Astrocyte (in vitro differentiated cells and primary cell): ENCODE results near the gene MTCH2. TPM values are rescaled to one million over a fixed set of nuclear protein-coding genes. Genes with fewer than 3 reads are reported as not detected.
A peak's percentile ranks its signal among the peaks of the same experiment; 100 is the strongest.

ENCODE experiments used
- DNase-seq: peaks from one replicate; pipeline ENCODE4 v3.0.0-alpha.2; 2010; ENCODE audit warnings: low read depth
- FAIRE-seq: peaks from 2 replicates; lab custom pipeline; 2011; peaks lifted over from hg19 to GRCh38; lab: Jason Lieb, UNC
- H2AFZ ChIP-seq: 2 replicates; pipeline ENCODE4 v1.6.0; 2012; ENCODE audit warnings: low read depth, low read length, inconsistent platforms
- H3K27ac ChIP-seq: 2 replicates; pipeline ENCODE4 v1.5.1; 2011; ENCODE audit warnings: low read depth, low read length, inconsistent platforms
- H3K27me3 ChIP-seq: 2 replicates; pipeline ENCODE4 v1.6.0; 2011; ENCODE audit warnings: low read length, inconsistent platforms; ENCODE audit not compliant: insufficient read depth
- H3K36me3 ChIP-seq: 2 replicates; pipeline ENCODE4 v1.5.1; 2011; ENCODE audit warnings: low read length, inconsistent platforms; ENCODE audit not compliant: insufficient read depth
- H3K4me1 ChIP-seq: 2 replicates; pipeline ENCODE4 v1.5.1; 2011; ENCODE audit warnings: low read length, inconsistent platforms; ENCODE audit not compliant: insufficient read depth
- H3K4me2 ChIP-seq: 2 replicates; pipeline ENCODE4 v1.6.0; 2012; ENCODE audit warnings: low read length, inconsistent platforms
- H3K4me3 ChIP-seq: 2 replicates; pipeline ENCODE4 v1.5.1; 2011; ENCODE audit warnings: low read depth, mild to moderate bottlenecking, low read length, inconsistent platforms; ENCODE audit not compliant: insufficient read depth
- H3K79me2 ChIP-seq: 2 replicates; pipeline ENCODE4 v1.6.0; 2012; ENCODE audit warnings: mild to moderate bottlenecking, low read length, inconsistent platforms; ENCODE audit not compliant: insufficient read depth
- H3K9ac ChIP-seq: 2 replicates; pipeline ENCODE4 v1.6.0; 2012; ENCODE audit warnings: mild to moderate bottlenecking, low read length, inconsistent platforms
- H3K9me3 ChIP-seq: 2 replicates; pipeline ENCODE4 v1.5.1; 2012; ENCODE audit warnings: low read depth, mild to moderate bottlenecking, low read length, inconsistent platforms; ENCODE audit not compliant: insufficient read depth
- H4K20me1 ChIP-seq: 2 replicates; pipeline ENCODE4 v1.6.0; 2012; ENCODE audit warnings: low read length, inconsistent platforms; ENCODE audit not compliant: insufficient read depth
- H3K27ac Mint-ChIP-seq: one replicate; pipeline ENCODE4 v1.8.0; 2021; ENCODE audit warnings: mild to moderate bottlenecking, mixed read lengths; ENCODE audit not compliant: unreplicated experiment
- H3K27me3 Mint-ChIP-seq: one replicate; pipeline ENCODE4 v1.8.0; 2021; ENCODE audit warnings: low read depth, mixed read lengths; ENCODE audit not compliant: unreplicated experiment
- H3K36me3 Mint-ChIP-seq: one replicate; pipeline ENCODE4 v1.8.0; 2021; ENCODE audit warnings: low read depth, mixed read lengths; ENCODE audit not compliant: unreplicated experiment
- H3K4me1 Mint-ChIP-seq: one replicate; pipeline ENCODE4 v1.8.0; 2021; ENCODE audit warnings: low read depth, mixed read lengths; ENCODE audit not compliant: unreplicated experiment
- H3K4me3 Mint-ChIP-seq: one replicate; pipeline ENCODE4 v1.8.0; 2021; ENCODE audit warnings: mild to moderate bottlenecking, moderate library complexity, mixed read lengths; ENCODE audit not compliant: unreplicated experiment
- H3K9me3 Mint-ChIP-seq: one replicate; pipeline ENCODE4 v1.8.0; 2021; ENCODE audit warnings: mild to moderate bottlenecking, mixed read lengths; ENCODE audit not compliant: unreplicated experiment
- CTCF ChIP-seq: IDR thresholded peaks from 2 replicates; pipeline ENCODE4 v1.5.1; 2011; ENCODE audit warnings: low read depth, mild to moderate bottlenecking, inconsistent platforms, low read length, moderate library complexity; ENCODE audit not compliant: insufficient read depth
- EZH2 ChIP-seq: IDR thresholded peaks from 2 replicates; pipeline ENCODE4 v1.6.1; 2012; ENCODE audit warnings: mild to moderate bottlenecking, low read length, inconsistent platforms; ENCODE audit not compliant: insufficient read depth
- total RNA-seq: library from RNA; stranded (reverse); gene quantifications from 2 replicates; pipeline ENCODE4 v1.2.1, GENCODE V29; 2021

MTCH2 gene
- total RNA-seq, 1 donor from 2014 or later, result 103 TPM

- Histone ChIP-seq H2AFZ (no peak overlapping the region), H3K4me1 (peaks cover 10% of the 10 kb centered on the region), H3K4me2 (no peak overlapping the region), H4K20me1 (peaks cover 7% of the 10 kb centered on the region), H3K4me3 (no peak overlapping the region), H3K27ac (no peak overlapping the region), H3K9me3 (no peaks in the 10 kb centered on the region), H3K79me2 (no peaks in the 10 kb centered on the region), H3K9ac (no peak overlapping the region), H3K36me3 (peaks cover 40% of the 10 kb centered on the region), H3K27me3 (no peaks in the 10 kb centered on the region)
- TF ChIP-seq EZH2, result no peak
- peaks cover 4% of the 10 kb centered on the region for H3K36me3 Mint-ChIP-seq
- no peaks in the 10 kb centered on the region for H3K4me1 Mint-ChIP-seq
- H3K27ac Mint-ChIP-seq, result no peak overlapping the region
- no peak overlapping the region for H3K4me3 Mint-ChIP-seq
- no peak for DNase-seq
- H3K27me3 Mint-ChIP-seq, result no peaks in the 10 kb centered on the region
- FAIRE-seq, result no peak
- no peaks in the 10 kb centered on the region for H3K9me3 Mint-ChIP-seq
These were observed 21.5 kb downstream of the MTCH2 start for GRCh38 chr11:47620836-47621378.

- H3K79me2 ChIP-seq, result no peaks in the 10 kb centered on the region
- FAIRE-seq (no peak), DNase-seq (peak; percentile 68)
- no peaks in the 10 kb centered on the region for H3K36me3 Mint-ChIP-seq
- H3K27ac ChIP-seq, result peak overlapping the region; percentile 37
- no peak overlapping the region for H3K4me3 ChIP-seq
- H3K9me3 ChIP-seq, result no peaks in the 10 kb centered on the region
- H3K36me3 ChIP-seq, result peaks cover 21% of the 10 kb centered on the region
- H3K4me2 ChIP-seq, result peak overlapping the region; percentile 50
- H3K27ac Mint-ChIP-seq, result peak overlapping the region; percentile 67
- no peaks in the 10 kb centered on the region for H3K9me3 Mint-ChIP-seq
- H3K4me1 ChIP-seq, result peaks cover 10% of the 10 kb centered on the region
- H3K27me3 ChIP-seq, result no peaks in the 10 kb centered on the region
- H4K20me1 ChIP-seq, result peaks cover 7% of the 10 kb centered on the region
- H3K4me1 Mint-ChIP-seq, result no peaks in the 10 kb centered on the region
- H3K9ac ChIP-seq, result peak overlapping the region; percentile 38
- no peak overlapping the region for H2AFZ ChIP-seq
- H3K27me3 Mint-ChIP-seq, result no peaks in the 10 kb centered on the region
- H3K4me3 Mint-ChIP-seq, result no peak overlapping the region
- TF ChIP-seq CTCF (no peak), EZH2 (no peak)
These were observed 24.9 kb downstream of the MTCH2 start for GRCh38 chr11:47617417-47617809.

GRCh38 chr11:47616726-47617416 lies 25.5 kb downstream of the MTCH2 start:
- Histone ChIP-seq H3K4me2 (peak overlapping the region; percentile 50), H4K20me1 (peaks cover 7% of the 10 kb centered on the region), H3K9ac (peak overlapping the region; percentile 15), H3K36me3 (peaks cover 19% of the 10 kb centered on the region), H3K4me3 (no peak overlapping the region), H3K4me1 (peaks cover 10% of the 10 kb centered on the region), H3K9me3 (no peaks in the 10 kb centered on the region), H2AFZ (no peak overlapping the region), H3K27ac (peak overlapping the region; percentile 37), H3K27me3 (no peaks in the 10 kb centered on the region), H3K79me2 (no peaks in the 10 kb centered on the region)
- Mint-ChIP-seq H3K27ac (no peak overlapping the region), H3K4me1 (no peaks in the 10 kb centered on the region), H3K27me3 (no peaks in the 10 kb centered on the region), H3K36me3 (no peaks in the 10 kb centered on the region), H3K4me3 (no peak overlapping the region), H3K9me3 (no peaks in the 10 kb centered on the region)
- peak; percentile 52 for DNase-seq
- TF ChIP-seq CTCF, result peak; percentile 93
- no peak for TF ChIP-seq EZH2
- FAIRE-seq, result no peak
